GM23338 (cell line): ENCODE results near the gene TMEM147. TPM values are rescaled to one million over a fixed set of nuclear protein-coding genes. Genes with fewer than 3 reads are reported as not detected.
A peak's percentile ranks its signal among the peaks of the same experiment; 100 is the strongest.

Source experiments
- ATAC-seq: fragments of 200-7000 bp; cut with Tn5 transposase; 3 replicates; pipeline ENCODE4 v1.9.1; 2020
- DNase-seq: peaks from one replicate; pipeline ENCODE4 v3.0.0-alpha.2; 2015; ENCODE audit warnings: low spot score
- H2AFZ ChIP-seq: fragments of 200-600 bp; sonication (generic); 2 replicates; pipeline ENCODE4 v1.8.0; 2016; ENCODE audit warnings: antibody characterized with exemption, mild to moderate bottlenecking, moderate library complexity
- H3F3A ChIP-seq: fragments of 200-600 bp; sonication (generic); replicated peaks from 2 replicates; pipeline ENCODE4 v1.8.0; 2017; ENCODE audit warnings: antibody characterized with exemption, mixed run types, low read depth
- H3K27ac ChIP-seq: fragments of 200-600 bp; sonication (generic); 2 replicates; pipeline ENCODE4 v1.6.1; 2016; ENCODE audit warnings: low read depth
- H3K27me3 ChIP-seq: fragments of 200-600 bp; sonication (generic); 2 replicates; pipeline ENCODE4 v1.8.0; 2016; ENCODE audit warnings: mild to moderate bottlenecking, mixed run types, moderate library complexity; ENCODE audit not compliant: insufficient read depth
- H3K36me3 ChIP-seq: fragments of 200-600 bp; sonication (generic); 2 replicates; pipeline ENCODE4 v1.8.0; 2016; ENCODE audit warnings: mild to moderate bottlenecking; ENCODE audit not compliant: insufficient read depth
- H3K4me1 ChIP-seq: fragments of 200-600 bp; sonication (generic); 2 replicates; pipeline ENCODE4 v1.8.0; 2016; ENCODE audit warnings: mild to moderate bottlenecking, moderate library complexity; ENCODE audit not compliant: insufficient read depth
- H3K4me2 ChIP-seq: fragments of 200-600 bp; sonication (generic); 2 replicates; pipeline ENCODE4 v1.7.1; 2017; ENCODE audit warnings: mixed run types
- H3K4me3 ChIP-seq: fragments of 200-600 bp; sonication (generic); 2 replicates; pipeline ENCODE4 v1.6.1; 2016; ENCODE audit warnings: mixed run types
- H3K79me2 ChIP-seq: fragments of 200-600 bp; sonication (generic); replicated peaks from 2 replicates; pipeline ENCODE4 v1.8.0; 2017; ENCODE audit warnings: mild to moderate bottlenecking; ENCODE audit not compliant: insufficient read depth
- H3K9me2 ChIP-seq: fragments of 200-600 bp; sonication (generic); 2 replicates; pipeline ENCODE4 v1.8.0; 2017; ENCODE audit not compliant: insufficient read depth
- H4K20me1 ChIP-seq: fragments of 200-600 bp; sonication (generic); replicated peaks from 2 replicates; pipeline ENCODE4 v1.8.0; 2017; ENCODE audit warnings: mild to moderate bottlenecking; ENCODE audit not compliant: insufficient read depth
- H3K27ac Mint-ChIP-seq: 2 replicates; pipeline ENCODE4 v1.8.0; 2020; ENCODE audit warnings: inconsistent platforms, mild to moderate bottlenecking, moderate library complexity, mixed read lengths
- H3K27me3 Mint-ChIP-seq: 3 replicates; pipeline ENCODE4 v1.8.0; 2022; ENCODE audit warnings: low read depth, mild to moderate bottlenecking, moderate library complexity, mixed read lengths, inconsistent platforms; ENCODE audit not compliant: insufficient read depth, poor library complexity
- H3K36me3 Mint-ChIP-seq: 3 replicates; pipeline ENCODE4 v1.8.0; 2021; ENCODE audit warnings: low read depth, mild to moderate bottlenecking, inconsistent platforms, moderate library complexity, mixed read lengths
- H3K4me1 Mint-ChIP-seq: 3 replicates; pipeline ENCODE4 v1.8.0; 2020; ENCODE audit warnings: mild to moderate bottlenecking, inconsistent platforms, mixed read lengths
- H3K4me3 Mint-ChIP-seq: 3 replicates; pipeline ENCODE4 v1.8.0; 2021; ENCODE audit warnings: moderate library complexity, mild to moderate bottlenecking, inconsistent platforms, mixed read lengths
- H3K9me3 Mint-ChIP-seq: 3 replicates; pipeline ENCODE4 v1.8.0; 2020; ENCODE audit warnings: moderate library complexity, mild to moderate bottlenecking, inconsistent platforms, mixed read lengths
- EZH2phosphoT487 ChIP-seq: fragments of 200-600 bp; sonication (generic); IDR thresholded peaks from one replicate; pipeline ENCODE4 v1.8.1; 2018; ENCODE audit warnings: antibody characterized with exemption; ENCODE audit not compliant: unreplicated experiment
- JUNB ChIP-seq: IDR thresholded peaks from one replicate; pipeline ENCODE4 v1.6.1; 2016; ENCODE audit warnings: antibody characterized with exemption; ENCODE audit not compliant: unreplicated experiment
- NANOG ChIP-seq: IDR thresholded peaks from 2 replicates; pipeline ENCODE4 v1.6.1; 2016; ENCODE audit warnings: antibody characterized with exemption, borderline replicate concordance
- POLR2AphosphoS5 ChIP-seq: IDR thresholded peaks from 2 replicates; pipeline ENCODE4 v1.6.1; 2016; ENCODE audit warnings: antibody characterized with exemption, low read depth
- STAT1 ChIP-seq: IDR thresholded peaks from one replicate; pipeline ENCODE4 v1.6.1; 2016; ENCODE audit warnings: antibody characterized with exemption; ENCODE audit not compliant: unreplicated experiment
- ZNF114 ChIP-seq: fragments of 250-450 bp; sonication (Bioruptor Pico); IDR thresholded peaks from 2 replicates; pipeline ENCODE4 v1.5.0; 2020; ENCODE audit warnings: mild to moderate bottlenecking, moderate library complexity
- polyA plus RNA-seq: library from polyadenylated mRNA; unstranded; fragments of >200 nt; fragmentation: Nextera tagmentation; extraction: Ambion mirVana; gene quantifications from 2 replicates; pipeline ENCODE4 v1.2.1, GENCODE V29; 2016
- total RNA-seq: library from RNA; depleted of rRNA; stranded (reverse); fragments of >200 nt; shearing (Covaris generic); gene quantifications from 2 replicates; pipeline ENCODE4 v1.2.3, GENCODE V29; 2014
- TF ChIP-seq, protein P1 (sequence below): IDR thresholded peaks from 2 replicates; pipeline ENCODE4 v1.6.1; 2016; ENCODE audit warnings: antibody characterized with exemption
- TF ChIP-seq, protein P2 (sequence below), 2 experiments: fragments of 200-600 bp in 1 of 2; sonication (generic) in 1 of 2; conservative IDR thresholded peaks; 2 replicates each; pipeline versions ENCODE4 v1.5.1 to v1.6.1; 2016 to 2017; ENCODE audit warnings: antibody characterized with exemption in 2 of 2, low read depth in 2 of 2, mild to moderate bottlenecking in 2 of 2, moderate library complexity in 1 of 2
- TF ChIP-seq, protein P3 (sequence below): fragments of 250-450 bp; sonication (Bioruptor Pico); IDR thresholded peaks from 2 replicates; pipeline ENCODE4 v1.5.0; 2020; ENCODE audit warnings: mild to moderate bottlenecking, moderate library complexity

TMEM147 gene
- total and polyA plus RNA-seq, 2 experiments from 2014 or later: 164 to 272 TPM

DNA sequence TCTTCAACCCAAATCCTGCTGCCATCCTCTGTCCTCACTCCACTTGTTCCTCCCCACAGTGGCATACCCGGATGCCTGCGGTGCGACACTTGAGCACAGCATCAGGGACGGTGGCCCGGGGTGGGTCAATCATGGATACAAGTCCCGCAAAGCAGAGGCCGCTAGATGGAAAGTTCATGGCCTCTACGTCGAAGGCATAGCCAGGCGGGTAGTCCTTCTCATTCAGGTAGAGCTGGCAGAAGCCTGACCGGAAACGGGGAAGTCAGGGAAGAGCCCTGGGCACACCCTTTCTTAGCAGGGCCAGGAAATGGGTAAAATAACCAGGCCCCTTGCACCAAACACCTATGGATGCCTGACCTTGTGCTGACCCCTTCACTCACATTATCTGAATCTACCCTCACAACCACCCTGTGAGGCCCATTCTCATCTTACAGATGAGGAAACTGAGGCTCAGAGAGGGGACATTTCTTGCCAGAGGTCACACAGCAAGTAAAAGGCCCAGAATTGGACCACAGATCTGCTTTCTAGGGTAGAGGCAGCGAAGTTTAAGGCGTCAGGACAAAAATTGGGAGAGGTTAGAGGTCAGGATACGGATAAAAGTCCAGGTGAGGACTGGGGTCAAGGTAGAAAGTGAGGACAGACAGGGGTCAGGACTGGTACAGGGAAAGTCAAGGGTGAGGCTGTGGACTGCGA is 11.6 kb downstream of the TMEM147 start:
- peak overlapping the region; percentile 12; the same call in 1 of the 2 replicates for H3K27ac Mint-ChIP-seq
- H3K9me3 Mint-ChIP-seq: no peaks in the 10 kb centered on the region; the same call in 1 of the 3 replicates
- no peaks in the 10 kb centered on the region for H3K9me2 ChIP-seq
- no peaks in the 10 kb centered on the region for H3K79me2 ChIP-seq
- H3K27ac ChIP-seq: no peak overlapping the region
- TF ChIP-seq, protein P1, sequence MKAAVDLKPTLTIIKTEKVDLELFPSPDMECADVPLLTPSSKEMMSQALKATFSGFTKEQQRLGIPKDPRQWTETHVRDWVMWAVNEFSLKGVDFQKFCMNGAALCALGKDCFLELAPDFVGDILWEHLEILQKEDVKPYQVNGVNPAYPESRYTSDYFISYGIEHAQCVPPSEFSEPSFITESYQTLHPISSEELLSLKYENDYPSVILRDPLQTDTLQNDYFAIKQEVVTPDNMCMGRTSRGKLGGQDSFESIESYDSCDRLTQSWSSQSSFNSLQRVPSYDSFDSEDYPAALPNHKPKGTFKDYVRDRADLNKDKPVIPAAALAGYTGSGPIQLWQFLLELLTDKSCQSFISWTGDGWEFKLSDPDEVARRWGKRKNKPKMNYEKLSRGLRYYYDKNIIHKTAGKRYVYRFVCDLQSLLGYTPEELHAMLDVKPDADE: no peak
- TF ChIP-seq EZH2phosphoT487 (no peak), JUNB (no peak)
- TF ChIP-seq, protein P2, sequence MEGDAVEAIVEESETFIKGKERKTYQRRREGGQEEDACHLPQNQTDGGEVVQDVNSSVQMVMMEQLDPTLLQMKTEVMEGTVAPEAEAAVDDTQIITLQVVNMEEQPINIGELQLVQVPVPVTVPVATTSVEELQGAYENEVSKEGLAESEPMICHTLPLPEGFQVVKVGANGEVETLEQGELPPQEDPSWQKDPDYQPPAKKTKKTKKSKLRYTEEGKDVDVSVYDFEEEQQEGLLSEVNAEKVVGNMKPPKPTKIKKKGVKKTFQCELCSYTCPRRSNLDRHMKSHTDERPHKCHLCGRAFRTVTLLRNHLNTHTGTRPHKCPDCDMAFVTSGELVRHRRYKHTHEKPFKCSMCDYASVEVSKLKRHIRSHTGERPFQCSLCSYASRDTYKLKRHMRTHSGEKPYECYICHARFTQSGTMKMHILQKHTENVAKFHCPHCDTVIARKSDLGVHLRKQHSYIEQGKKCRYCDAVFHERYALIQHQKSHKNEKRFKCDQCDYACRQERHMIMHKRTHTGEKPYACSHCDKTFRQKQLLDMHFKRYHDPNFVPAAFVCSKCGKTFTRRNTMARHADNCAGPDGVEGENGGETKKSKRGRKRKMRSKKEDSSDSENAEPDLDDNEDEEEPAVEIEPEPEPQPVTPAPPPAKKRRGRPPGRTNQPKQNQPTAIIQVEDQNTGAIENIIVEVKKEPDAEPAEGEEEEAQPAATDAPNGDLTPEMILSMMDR (conservative IDR thresholded peaks at IDR 0.05; ENCODE audit: low read depth in 2 of 2): no peak
- no peaks in the 10 kb centered on the region for H4K20me1 ChIP-seq
- no peaks in the 10 kb centered on the region; the same call in 2 of the 3 replicates for H3K36me3 Mint-ChIP-seq
- H3K4me3 Mint-ChIP-seq: peak overlapping the region; percentile 85
- peak overlapping the region; percentile 79 for H3K4me3 ChIP-seq
- H2AFZ ChIP-seq: peak overlapping the region; percentile 93
- H3K4me1 Mint-ChIP-seq: peaks cover 10% of the 10 kb centered on the region
- H3K4me2 ChIP-seq: peak overlapping the region; percentile 84
- no peak for ATAC-seq
- peaks cover 28% of the 10 kb centered on the region for H3K27me3 Mint-ChIP-seq
- peaks cover 10% of the 10 kb centered on the region for H3K27me3 ChIP-seq
- peaks cover 11% of the 10 kb centered on the region; the same call in 1 of the 2 replicates for H3F3A ChIP-seq
- no peak for DNase-seq
- peaks cover 8% of the 10 kb centered on the region; the same call in 1 of the 2 replicates for H3K4me1 ChIP-seq
- no peaks in the 10 kb centered on the region for H3K36me3 ChIP-seq

DNA sequence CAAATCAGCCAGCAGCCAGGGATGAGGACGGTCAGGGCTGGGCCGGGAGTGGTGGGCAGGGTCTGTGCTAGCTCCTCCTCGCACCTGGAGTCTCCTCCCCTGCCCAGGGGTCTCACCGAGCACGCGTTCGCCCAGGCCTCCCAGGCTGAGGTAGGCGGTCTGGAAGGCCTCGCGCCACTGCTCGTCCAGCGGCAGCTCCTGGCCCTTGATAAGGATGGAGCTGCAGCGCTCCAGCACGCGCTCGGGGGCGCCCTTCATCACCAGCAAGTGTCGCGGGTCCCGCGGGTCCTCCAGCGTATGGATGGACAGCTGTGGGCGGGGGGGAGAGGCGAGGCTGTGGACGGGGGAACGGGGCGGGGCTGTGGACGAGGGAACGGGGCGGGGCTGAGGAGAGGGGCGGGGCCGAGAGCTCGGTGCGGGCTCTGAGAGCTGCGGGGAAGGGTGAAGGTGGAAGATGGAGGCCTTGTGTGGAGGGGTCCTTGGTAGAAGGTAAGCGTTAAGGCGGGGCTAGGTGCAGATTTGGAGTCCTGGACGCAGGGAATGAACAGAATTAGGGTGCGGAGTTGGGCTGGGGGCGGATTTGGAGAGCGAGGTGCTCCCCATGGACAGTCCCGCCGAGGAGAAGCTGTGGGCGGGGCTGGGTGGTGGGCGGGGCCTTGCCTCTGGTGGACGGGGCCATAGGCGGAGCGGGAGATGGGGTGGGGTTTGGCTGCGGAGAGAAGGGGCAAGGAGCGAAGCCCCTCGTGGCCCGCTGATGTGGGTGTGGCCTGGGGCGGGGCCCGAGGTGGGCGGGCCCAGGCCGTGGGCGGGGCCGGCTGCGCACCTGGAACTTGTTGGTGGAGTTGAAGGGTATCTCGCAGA is 12.3 kb downstream of the TMEM147 start:
- H3K4me3 ChIP-seq: peak overlapping the region; percentile 79
- no peaks in the 10 kb centered on the region for H3K79me2 ChIP-seq
- Mint-ChIP-seq H3K9me3 (no peaks in the 10 kb centered on the region; the same call in 1 of the 3 replicates), H3K4me3 (peak overlapping the region; percentile 85), H3K36me3 (no peaks in the 10 kb centered on the region; the same call in 2 of the 3 replicates), H3K27me3 (peaks cover 27% of the 10 kb centered on the region), H3K27ac (peak overlapping the region; percentile 91), H3K4me1 (peaks cover 12% of the 10 kb centered on the region)
- peak overlapping the region; percentile 84 for H3K4me2 ChIP-seq
- H3K9me2 ChIP-seq: no peaks in the 10 kb centered on the region
- H3F3A ChIP-seq: peaks cover 11% of the 10 kb centered on the region; the same call in 1 of the 2 replicates
- DNase-seq: peak; percentile 95
- no peaks in the 10 kb centered on the region for H4K20me1 ChIP-seq
- peaks cover 8% of the 10 kb centered on the region; the same call in 1 of the 2 replicates for H3K4me1 ChIP-seq
- no peak overlapping the region for H3K27ac ChIP-seq
- peaks cover 10% of the 10 kb centered on the region for H3K27me3 ChIP-seq
- no peaks in the 10 kb centered on the region for H3K36me3 ChIP-seq
- ATAC-seq: peak; percentile 89
- H2AFZ ChIP-seq: peak overlapping the region; percentile 93; the same call in 1 of the 2 replicates
- TF ChIP-seq NANOG (no peak), ZNF114 (CRISPR knock-in tag) (no peak), POLR2AphosphoS5 (no peak; the same call in 1 of the 2 replicates), STAT1 (no peak)
- TF ChIP-seq, protein P3, sequence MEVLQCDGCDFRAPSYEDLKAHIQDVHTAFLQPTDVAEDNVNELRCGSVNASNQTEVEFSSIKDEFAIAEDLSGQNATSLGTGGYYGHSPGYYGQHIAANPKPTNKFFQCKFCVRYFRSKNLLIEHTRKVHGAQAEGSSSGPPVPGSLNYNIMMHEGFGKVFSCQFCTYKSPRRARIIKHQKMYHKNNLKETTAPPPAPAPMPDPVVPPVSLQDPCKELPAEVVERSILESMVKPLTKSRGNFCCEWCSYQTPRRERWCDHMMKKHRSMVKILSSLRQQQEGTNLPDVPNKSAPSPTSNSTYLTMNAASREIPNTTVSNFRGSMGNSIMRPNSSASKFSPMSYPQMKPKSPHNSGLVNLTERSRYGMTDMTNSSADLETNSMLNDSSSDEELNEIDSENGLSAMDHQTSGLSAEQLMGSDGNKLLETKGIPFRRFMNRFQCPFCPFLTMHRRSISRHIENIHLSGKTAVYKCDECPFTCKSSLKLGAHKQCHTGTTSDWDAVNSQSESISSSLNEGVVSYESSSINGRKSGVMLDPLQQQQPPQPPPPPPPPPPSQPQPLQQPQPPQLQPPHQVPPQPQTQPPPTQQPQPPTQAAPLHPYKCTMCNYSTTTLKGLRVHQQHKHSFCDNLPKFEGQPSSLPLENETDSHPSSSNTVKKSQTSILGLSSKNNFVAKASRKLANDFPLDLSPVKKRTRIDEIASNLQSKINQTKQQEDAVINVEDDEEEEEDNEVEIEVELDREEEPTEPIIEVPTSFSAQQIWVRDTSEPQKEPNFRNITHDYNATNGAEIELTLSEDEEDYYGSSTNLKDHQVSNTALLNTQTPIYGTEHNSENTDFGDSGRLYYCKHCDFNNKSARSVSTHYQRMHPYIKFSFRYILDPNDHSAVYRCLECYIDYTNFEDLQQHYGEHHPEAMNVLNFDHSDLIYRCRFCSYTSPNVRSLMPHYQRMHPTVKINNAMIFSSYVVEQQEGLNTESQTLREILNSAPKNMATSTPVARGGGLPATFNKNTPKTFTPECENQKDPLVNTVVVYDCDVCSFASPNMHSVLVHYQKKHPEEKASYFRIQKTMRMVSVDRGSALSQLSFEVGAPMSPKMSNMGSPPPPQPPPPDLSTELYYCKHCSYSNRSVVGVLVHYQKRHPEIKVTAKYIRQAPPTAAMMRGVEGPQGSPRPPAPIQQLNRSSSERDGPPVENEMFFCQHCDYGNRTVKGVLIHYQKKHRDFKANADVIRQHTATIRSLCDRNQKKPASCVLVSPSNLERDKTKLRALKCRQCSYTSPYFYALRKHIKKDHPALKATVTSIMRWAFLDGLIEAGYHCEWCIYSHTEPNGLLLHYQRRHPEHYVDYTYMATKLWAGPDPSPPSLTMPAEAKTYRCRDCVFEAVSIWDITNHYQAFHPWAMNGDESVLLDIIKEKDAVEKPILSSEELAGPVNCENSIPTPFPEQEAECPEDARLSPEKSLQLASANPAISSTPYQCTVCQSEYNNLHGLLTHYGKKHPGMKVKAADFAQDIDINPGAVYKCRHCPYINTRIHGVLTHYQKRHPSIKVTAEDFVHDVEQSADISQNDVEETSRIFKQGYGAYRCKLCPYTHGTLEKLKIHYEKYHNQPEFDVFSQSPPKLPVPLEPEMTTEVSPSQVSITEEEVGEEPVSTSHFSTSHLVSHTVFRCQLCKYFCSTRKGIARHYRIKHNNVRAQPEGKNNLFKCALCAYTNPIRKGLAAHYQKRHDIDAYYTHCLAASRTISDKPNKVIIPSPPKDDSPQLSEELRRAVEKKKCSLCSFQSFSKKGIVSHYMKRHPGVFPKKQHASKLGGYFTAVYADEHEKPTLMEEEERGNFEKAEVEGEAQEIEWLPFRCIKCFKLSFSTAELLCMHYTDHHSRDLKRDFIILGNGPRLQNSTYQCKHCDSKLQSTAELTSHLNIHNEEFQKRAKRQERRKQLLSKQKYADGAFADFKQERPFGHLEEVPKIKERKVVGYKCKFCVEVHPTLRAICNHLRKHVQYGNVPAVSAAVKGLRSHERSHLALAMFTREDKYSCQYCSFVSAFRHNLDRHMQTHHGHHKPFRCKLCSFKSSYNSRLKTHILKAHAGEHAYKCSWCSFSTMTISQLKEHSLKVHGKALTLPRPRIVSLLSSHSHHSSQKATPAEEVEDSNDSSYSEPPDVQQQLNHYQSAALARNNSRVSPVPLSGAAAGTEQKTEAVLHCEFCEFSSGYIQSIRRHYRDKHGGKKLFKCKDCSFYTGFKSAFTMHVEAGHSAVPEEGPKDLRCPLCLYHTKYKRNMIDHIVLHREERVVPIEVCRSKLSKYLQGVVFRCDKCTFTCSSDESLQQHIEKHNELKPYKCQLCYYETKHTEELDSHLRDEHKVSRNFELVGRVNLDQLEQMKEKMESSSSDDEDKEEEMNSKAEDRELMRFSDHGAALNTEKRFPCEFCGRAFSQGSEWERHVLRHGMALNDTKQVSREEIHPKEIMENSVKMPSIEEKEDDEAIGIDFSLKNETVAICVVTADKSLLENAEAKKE (CRISPR knock-in tag): no peak
